ENCODE results near the gene FOXD2.

FOXD2 gene

GRCh38 chr1:47403321-47403910 lies 34.4 kb upstream of the FOXD2 start:
- H3K4me2 ChIP-seq (ENCODE audit: low read length) = no peak overlapping the region
- H3K9me3 ChIP-seq (replicated peaks; ENCODE audit: low read length) = no peaks in the 10 kb centered on the region
- peaks cover 3% of the 10 kb centered on the region for H3K27me3 ChIP-seq (ENCODE audit: control insufficient read depth, insufficient read depth, low read length)
- H3K4me1 ChIP-seq (ENCODE audit: control insufficient read depth, insufficient read depth, low read length) = peaks cover 16% of the 10 kb centered on the region
- no peaks in the 10 kb centered on the region for H3K36me3 ChIP-seq (ENCODE audit: insufficient read depth, low read length)
- H3K4me3 ChIP-seq (ENCODE audit: low read length) = no peak overlapping the region
- H3K9ac ChIP-seq (ENCODE audit: low read depth, low read length) = no peak overlapping the region

DNA sequence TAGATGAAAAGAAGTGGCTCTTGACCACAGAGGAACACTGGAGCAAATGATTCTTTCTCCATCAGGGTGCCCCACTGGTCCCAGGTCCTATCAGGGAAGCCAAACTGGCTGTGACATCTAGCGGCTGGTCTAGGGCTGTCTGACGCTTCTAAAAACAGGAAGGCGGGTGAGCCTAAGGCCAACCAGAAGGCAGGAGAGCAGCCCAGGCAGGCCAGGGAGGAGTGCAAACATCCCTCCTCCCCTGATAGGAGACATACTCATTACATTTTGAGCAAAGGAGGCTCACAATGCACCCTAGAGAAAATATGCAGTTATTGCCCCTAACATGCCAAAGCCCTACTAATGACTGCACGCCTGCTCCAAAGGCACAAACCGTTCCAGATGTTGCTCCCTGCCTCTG lies 32.1 kb upstream of the FOXD2 start:
- H3K9ac ChIP-seq (ENCODE audit: low read depth, low read length) = no peak overlapping the region
- no peaks in the 10 kb centered on the region for H3K36me3 ChIP-seq (ENCODE audit: insufficient read depth, low read length)
- peaks cover 38% of the 10 kb centered on the region for H3K4me1 ChIP-seq (ENCODE audit: control insufficient read depth, insufficient read depth, low read length)
- H3K9me3 ChIP-seq (replicated peaks; ENCODE audit: low read length) = no peaks in the 10 kb centered on the region
- no peaks in the 10 kb centered on the region for H3K27me3 ChIP-seq (ENCODE audit: control insufficient read depth, insufficient read depth, low read length)
- no peak overlapping the region for H3K4me2 ChIP-seq (ENCODE audit: low read length)
- no peak overlapping the region for H3K4me3 ChIP-seq (ENCODE audit: low read length)

DNA sequence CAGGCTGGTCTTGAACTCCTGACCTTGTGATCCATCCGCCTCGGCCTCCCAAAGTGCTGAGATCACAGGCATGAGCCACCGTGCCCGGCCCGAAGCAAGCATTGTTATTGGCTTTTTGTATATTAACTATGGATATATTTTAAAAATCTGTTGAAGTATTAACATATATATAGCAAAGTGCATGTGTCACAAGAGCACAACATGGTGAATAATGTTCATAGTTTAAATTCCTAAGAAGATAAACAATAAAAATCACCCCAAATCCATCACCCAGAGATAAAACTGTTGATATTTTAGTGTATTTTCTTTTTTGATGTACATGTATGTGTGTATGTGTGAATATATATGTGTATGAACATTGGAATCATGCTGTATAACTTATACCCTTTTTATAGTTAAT lies 30.9 kb upstream of the FOXD2 start:
- H3K4me2 ChIP-seq (ENCODE audit: low read length) = no peak overlapping the region
- H3K4me1 ChIP-seq (ENCODE audit: control insufficient read depth, insufficient read depth, low read length) = peaks cover 50% of the 10 kb centered on the region
- no peaks in the 10 kb centered on the region for H3K27me3 ChIP-seq (ENCODE audit: control insufficient read depth, insufficient read depth, low read length)
- H3K9me3 ChIP-seq (replicated peaks; ENCODE audit: low read length) = no peaks in the 10 kb centered on the region
- H3K36me3 ChIP-seq (ENCODE audit: insufficient read depth, low read length) = no peaks in the 10 kb centered on the region
- no peak overlapping the region for H3K9ac ChIP-seq (ENCODE audit: low read depth, low read length)
- no peak overlapping the region for H3K4me3 ChIP-seq (ENCODE audit: low read length)

DNA sequence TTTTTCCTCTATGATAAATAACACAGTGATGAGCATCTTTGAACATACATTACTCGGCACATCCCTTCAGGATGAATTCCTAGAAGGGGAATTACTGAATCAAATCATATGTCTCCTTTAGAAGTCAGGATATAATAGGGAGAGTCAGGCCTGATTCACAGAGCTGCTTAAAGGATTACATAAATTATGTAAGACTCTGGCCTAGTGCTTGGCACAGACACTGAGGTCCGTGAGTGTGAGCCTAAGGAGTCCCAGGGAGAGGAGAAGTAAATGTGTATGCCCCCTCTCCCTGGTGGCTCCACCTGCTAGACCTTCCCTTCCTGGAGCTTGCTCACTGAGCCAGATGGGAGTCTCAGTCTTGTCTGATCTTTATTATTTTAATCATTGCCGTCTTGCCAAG lies 30.4 kb upstream of the FOXD2 start:
- peaks cover 50% of the 10 kb centered on the region for H3K4me1 ChIP-seq (ENCODE audit: control insufficient read depth, insufficient read depth, low read length)
- no peak overlapping the region for H3K9ac ChIP-seq (ENCODE audit: low read depth, low read length)
- H3K27me3 ChIP-seq (ENCODE audit: control insufficient read depth, insufficient read depth, low read length) = no peaks in the 10 kb centered on the region
- H3K36me3 ChIP-seq (ENCODE audit: insufficient read depth, low read length) = no peaks in the 10 kb centered on the region
- no peak overlapping the region for H3K4me2 ChIP-seq (ENCODE audit: low read length)
- H3K9me3 ChIP-seq (replicated peaks; ENCODE audit: low read length) = no peaks in the 10 kb centered on the region
- no peak overlapping the region for H3K4me3 ChIP-seq (ENCODE audit: low read length)

- Histone ChIP-seq H3K4me2 (ENCODE audit: low read length) (peak overlapping the region; percentile 62), H3K4me1 (ENCODE audit: control insufficient read depth, insufficient read depth, low read length) (peaks cover 50% of the 10 kb centered on the region), H3K9me3 (replicated peaks; ENCODE audit: low read length) (no peaks in the 10 kb centered on the region), H3K9ac (ENCODE audit: low read depth, low read length) (peak overlapping the region; percentile 28), H3K4me3 (ENCODE audit: low read length) (no peak overlapping the region), H3K27me3 (ENCODE audit: control insufficient read depth, insufficient read depth, low read length) (no peaks in the 10 kb centered on the region), H3K36me3 (ENCODE audit: insufficient read depth, low read length) (no peaks in the 10 kb centered on the region)
These were observed 28.4 kb upstream of the FOXD2 start for GRCh38 chr1:47409311-47410067.

- Histone ChIP-seq H3K9ac (ENCODE audit: low read depth, low read length) (peak overlapping the region; percentile 28), H3K27me3 (ENCODE audit: control insufficient read depth, insufficient read depth, low read length) (peaks cover 3% of the 10 kb centered on the region), H3K36me3 (ENCODE audit: insufficient read depth, low read length) (no peaks in the 10 kb centered on the region), H3K4me1 (ENCODE audit: control insufficient read depth, insufficient read depth, low read length) (peaks cover 50% of the 10 kb centered on the region), H3K9me3 (replicated peaks; ENCODE audit: low read length) (no peaks in the 10 kb centered on the region), H3K4me2 (ENCODE audit: low read length) (peak overlapping the region; percentile 62), H3K4me3 (ENCODE audit: low read length) (no peak overlapping the region)
These were observed 27.8 kb upstream of the FOXD2 start for GRCh38 chr1:47410068-47410455.

DNA sequence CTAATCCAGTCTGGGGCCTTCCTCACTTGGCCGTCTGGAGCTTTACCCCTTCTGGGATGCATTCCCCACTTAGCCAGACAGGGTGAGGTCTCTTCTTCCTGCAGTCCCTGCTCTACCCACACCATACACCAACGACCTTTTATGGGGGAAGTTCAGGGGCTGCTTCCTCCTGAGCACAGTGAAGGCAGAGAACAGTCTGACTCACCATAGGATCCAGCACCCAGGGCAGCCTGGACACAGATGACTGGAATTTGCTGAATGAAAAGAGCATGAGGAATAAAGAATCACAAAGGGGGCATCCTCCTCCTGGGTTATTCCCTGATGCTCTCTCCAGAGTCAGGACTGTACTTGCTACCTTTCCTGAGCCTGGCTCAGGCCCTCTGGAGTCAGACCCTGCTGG lies 26.4 kb upstream of the FOXD2 start:
- Histone ChIP-seq H3K27me3 (ENCODE audit: control insufficient read depth, insufficient read depth, low read length) (peaks cover 11% of the 10 kb centered on the region), H3K4me1 (ENCODE audit: control insufficient read depth, insufficient read depth, low read length) (peaks cover 50% of the 10 kb centered on the region), H3K36me3 (ENCODE audit: insufficient read depth, low read length) (no peaks in the 10 kb centered on the region), H3K9me3 (replicated peaks; ENCODE audit: low read length) (no peaks in the 10 kb centered on the region), H3K9ac (ENCODE audit: low read depth, low read length) (no peak overlapping the region), H3K4me3 (ENCODE audit: low read length) (no peak overlapping the region), H3K4me2 (ENCODE audit: low read length) (no peak overlapping the region)

DNA sequence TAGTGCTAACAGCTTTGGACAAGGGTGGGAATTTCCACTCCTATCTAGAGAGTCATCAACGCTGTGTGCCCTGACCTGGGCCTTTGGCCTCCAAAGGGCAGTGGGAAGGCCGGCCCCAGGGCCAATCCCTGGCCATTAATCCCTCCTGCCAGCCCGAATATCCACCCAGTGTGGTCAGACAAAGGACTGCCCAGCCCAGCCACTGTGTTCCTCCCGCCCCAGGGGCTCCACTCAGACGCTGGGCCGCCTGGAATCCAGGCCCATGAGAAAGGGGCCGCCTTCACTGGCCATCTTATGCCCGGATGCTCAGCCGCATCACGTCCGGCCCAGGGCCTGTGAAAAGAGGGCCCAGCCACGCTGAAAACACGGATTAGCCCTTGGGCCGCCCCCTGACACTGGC lies 25.4 kb upstream of the FOXD2 start:
- Histone ChIP-seq H3K4me1 (ENCODE audit: control insufficient read depth, insufficient read depth, low read length) (peaks cover 42% of the 10 kb centered on the region), H3K4me3 (ENCODE audit: low read length) (no peak overlapping the region), H3K27me3 (ENCODE audit: control insufficient read depth, insufficient read depth, low read length) (peaks cover 19% of the 10 kb centered on the region)

DNA sequence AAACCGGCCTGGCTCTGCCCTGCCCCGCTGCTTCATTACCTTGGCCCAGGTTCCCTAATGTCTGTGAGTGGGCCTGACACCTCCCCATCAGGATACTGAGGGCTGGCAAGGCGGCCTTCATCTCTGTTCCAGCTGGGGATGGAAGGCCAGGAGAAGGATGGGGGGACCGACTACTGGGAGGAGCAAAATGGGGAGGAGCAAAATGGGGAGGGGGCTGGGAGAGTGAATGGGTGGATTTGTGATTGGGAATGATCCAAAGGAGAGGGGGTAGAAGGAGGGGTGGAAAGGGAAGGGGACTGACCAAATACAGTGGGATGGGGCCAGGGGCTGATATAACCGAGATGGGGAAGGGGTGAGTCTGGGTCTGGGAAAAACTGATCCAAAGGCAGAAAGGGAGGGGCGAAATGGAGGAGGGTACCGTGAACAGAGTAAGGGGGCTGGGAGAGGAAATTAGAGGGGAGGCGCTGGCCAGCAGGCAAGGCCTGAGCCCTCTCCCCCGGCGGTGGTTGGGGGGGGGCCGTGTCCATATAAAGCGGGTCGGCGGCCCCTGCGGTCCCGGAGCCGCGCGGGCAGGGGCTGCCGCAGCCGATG lies 22.0 kb upstream of the FOXD2 start, which contains the start of gene FOXE3:
Gene FOXE3, plus strand, starts transcription at position 558 of the 591 bp plus-strand sequence. Its CDS starts 31 bp downstream, at position 589.
- peak within 1 kb of the TSS; percentile 67 for H3K4me3 ChIP-seq (ENCODE audit: low read length)
- no peaks in the 10 kb centered on the region for H3K9me3 ChIP-seq (replicated peaks; ENCODE audit: low read length)
- peaks cover 23% of the 10 kb centered on the region for H3K27me3 ChIP-seq (ENCODE audit: control insufficient read depth, insufficient read depth, low read length)
- H3K36me3 ChIP-seq (ENCODE audit: insufficient read depth, low read length) = no peaks in the 10 kb centered on the region
- no peak within 1 kb of the TSS for H3K9ac ChIP-seq (ENCODE audit: low read depth, low read length)
- H3K4me1 ChIP-seq (ENCODE audit: control insufficient read depth, insufficient read depth, low read length) = peaks cover 10% of the 10 kb centered on the region
- H3K4me2 ChIP-seq (ENCODE audit: low read length) = peak within 1 kb of the TSS; percentile 87

More for the DNA sequence above, 25.4 kb upstream of the FOXD2 start:
- Histone ChIP-seq H3K9ac (ENCODE audit: low read depth, low read length) (no peak overlapping the region), H3K9me3 (replicated peaks; ENCODE audit: low read length) (no peaks in the 10 kb centered on the region), H3K36me3 (ENCODE audit: insufficient read depth, low read length) (no peaks in the 10 kb centered on the region), H3K4me2 (ENCODE audit: low read length) (no peak overlapping the region)

- H3K4me3 ChIP-seq (ENCODE audit: low read length) = peak overlapping the region; percentile 67
- peak overlapping the region; percentile 87 for H3K4me2 ChIP-seq (ENCODE audit: low read length)
- H3K27me3 ChIP-seq (ENCODE audit: control insufficient read depth, insufficient read depth, low read length) = peaks cover 23% of the 10 kb centered on the region
- no peak overlapping the region for H3K9ac ChIP-seq (ENCODE audit: low read depth, low read length)
- H3K4me1 ChIP-seq (ENCODE audit: control insufficient read depth, insufficient read depth, low read length) = peaks cover 3% of the 10 kb centered on the region
- no peaks in the 10 kb centered on the region for H3K9me3 ChIP-seq (replicated peaks; ENCODE audit: low read length)
- H3K36me3 ChIP-seq (ENCODE audit: insufficient read depth, low read length) = no peaks in the 10 kb centered on the region
These were observed 21.3 kb upstream of the FOXD2 start for GRCh38 chr1:47416319-47417169.
